ENCODE measurements around the gene NANOS2. TPM values are rescaled to one million over a fixed set of nuclear protein-coding genes. Genes with fewer than 3 reads are reported as not detected.

The NANOS2 gene
- total RNA-seq, 2 experiments from 2014 or later, result not detected

- no peaks in the 10 kb centered on the region for H3K9me2 ChIP-seq (ENCODE audit: insufficient read depth, low read length)
- peak overlapping the region; percentile 81 for H3K4me2 ChIP-seq (ENCODE audit: low read length)
- H3K4me3 ChIP-seq (ENCODE audit: low read depth, low read length, poor library complexity, severe bottlenecking), result peak overlapping the region; percentile 94
- H3K4me1 ChIP-seq (ENCODE audit: insufficient read depth, low read length, poor library complexity, severe bottlenecking), result peaks cover 20% of the 10 kb centered on the region
- H3K36me3 ChIP-seq (ENCODE audit: insufficient read depth, low read length), result peaks cover 31% of the 10 kb centered on the region
- no TSS peak for BruUV-seq (replicated peaks)
- H3K9me3 ChIP-seq (ENCODE audit: low read length), result no peaks in the 10 kb centered on the region
- no peak for TF ChIP-seq EZH2phosphoT487 (IDR thresholded peaks at IDR 0.05; ENCODE audit: borderline replicate concordance, low read depth, low read length)
- no peak for TF ChIP-seq CTCF (conservative IDR thresholded peaks at IDR 0.05; ENCODE audit: low read length)
- peaks cover 18% of the 10 kb centered on the region; the same call in 1 of the 2 replicates for H3K79me2 ChIP-seq (ENCODE audit: insufficient read depth, low read depth, low read length)
- 0 out of 2 replicates have a peak overlapping the region, but pooled peaks have one; percentile 36 for H2AFZ ChIP-seq (ENCODE audit: low read length)
- intact Hi-C loops (cut with micrococcal nuclease; ENCODE audit: unreplicated experiment), result no loop called here
- no peaks in the 10 kb centered on the region for H4K20me1 ChIP-seq (ENCODE audit: insufficient read depth, low read length)
- no peak for DNase-seq (ENCODE audit: low spot score)
- no peak overlapping the region for H3K27ac ChIP-seq (ENCODE audit: low read depth, low read length, poor library complexity, severe bottlenecking)
- ChIA-PET CTCF (ENCODE audit: unreplicated experiment) (interaction anchor here (0.6 to 0.8 kb wide), 2 partner anchors 9 to 53 kb away, joined by 3 to 7 read pairs; no protein-coding TSS in a partner anchor), POLR2A (no interaction called here)
Observed at GRCh38 chr19:45901432-45901911, 13.1 kb downstream of the NANOS2 start.

GRCh38 chr19:45900738-45901431 is 13.7 kb downstream of the NANOS2 start:
- H3K36me3 ChIP-seq (ENCODE audit: insufficient read depth, low read length), result peaks cover 37% of the 10 kb centered on the region
- no TSS peak for BruUV-seq (replicated peaks)
- no peak overlapping the region for H2AFZ ChIP-seq (ENCODE audit: low read length)
- peak overlapping the region; percentile 81 for H3K4me2 ChIP-seq (ENCODE audit: low read length)
- no peaks in the 10 kb centered on the region for H3K9me2 ChIP-seq (ENCODE audit: insufficient read depth, low read length)
- no peaks in the 10 kb centered on the region for H3K9me3 ChIP-seq (ENCODE audit: low read length)
- H3K4me3 ChIP-seq (ENCODE audit: low read depth, low read length, poor library complexity, severe bottlenecking), result peak overlapping the region; percentile 94
- H3K79me2 ChIP-seq (ENCODE audit: insufficient read depth, low read depth, low read length), result peaks cover 18% of the 10 kb centered on the region; the same call in 1 of the 2 replicates
- no peak for DNase-seq (ENCODE audit: low spot score)
- no peaks in the 10 kb centered on the region for H4K20me1 ChIP-seq (ENCODE audit: insufficient read depth, low read length)
- H3K4me1 ChIP-seq (ENCODE audit: insufficient read depth, low read length, poor library complexity, severe bottlenecking), result peaks cover 20% of the 10 kb centered on the region
- POLR2A ChIA-PET, result no interaction called here
- peak overlapping the region; percentile 29 for H3K27ac ChIP-seq (ENCODE audit: low read depth, low read length, poor library complexity, severe bottlenecking)
- TF ChIP-seq EZH2phosphoT487 (IDR thresholded peaks at IDR 0.05; ENCODE audit: borderline replicate concordance, low read depth, low read length) (no peak), CTCF (conservative IDR thresholded peaks at IDR 0.05; ENCODE audit: low read length) (no peak)
- CTCF ChIA-PET (ENCODE audit: unreplicated experiment), result interaction anchor here (0.6 to 0.8 kb wide), 2 partner anchors 8 to 54 kb away, joined by 3 to 7 read pairs; no protein-coding TSS in a partner anchor
- intact Hi-C loops (cut with micrococcal nuclease; ENCODE audit: unreplicated experiment), result no loop called here

Measured in OCI-LY7 (cell line).